Measurements from ENCODE around the gene RFX1. TPM values are rescaled to one million over a fixed set of nuclear protein-coding genes. Genes with fewer than 3 reads are reported as not detected.
A peak's percentile ranks its signal among the peaks of the same experiment; 100 is the strongest.

The RFX1 gene
- total and polyA plus RNA-seq, 9 of the 15 experiments (the other 6 are each of a cell fraction or from before 2014, with no cell fraction given): 0.14 to 19.3 (median 1.2) TPM

GRCh38 chr19:13952154-13952930 is 53.8 kb downstream of the RFX1 start, which contains the start of gene DCAF15 (continued):
- TF ChIP-seq ZBTB40 (IDR thresholded peaks at IDR 0.05) (peak; percentile 82), ZBTB40 (CRISPR knock-in tag; IDR thresholded peaks at IDR 0.05) (no peak), KLF16 (IDR thresholded peaks at IDR 0.05) (peak; percentile 63; the same call in 1 of the 2 replicates), TBP (optimal IDR thresholded peaks at IDR 0.05; ENCODE audit: low read depth, low read length) (peak; percentile 86), MBD2 (IDR thresholded peaks at IDR 0.05; ENCODE audit: borderline replicate concordance, low read depth) (peak; percentile 96), ELF2 (CRISPR knock-in tag; IDR thresholded peaks at IDR 0.05) (peak; percentile 57; the same call in 1 of the 2 replicates), ZNF384 (IDR thresholded peaks at IDR 0.05; ENCODE audit: low read depth, low read length) (no peak), CBX3 (IDR thresholded peaks at IDR 0.05; ENCODE audit: borderline replicate concordance in 1 of 2, low read length in 2 of 2) (no peak), MAZ (CRISPR knock-in tag; conservative IDR thresholded peaks at IDR 0.05 in 1 of 2, IDR thresholded peaks at IDR 0.05 in 1 of 2) (peak; percentile 69 to 88; a peak in 3 of 4 replicates), ZSCAN32 (CRISPR knock-in tag; IDR thresholded peaks at IDR 0.05) (no peak), ETV1 (tag; conservative IDR thresholded peaks at IDR 0.05; ENCODE audit: low read depth) (peak; percentile 93), HCFC1 (IDR thresholded peaks at IDR 0.05; ENCODE audit: low read depth, low read length) (peak; percentile 42), POLR2AphosphoS5 (IDR thresholded peaks at IDR 0.05; ENCODE audit: control insufficient read depth, insufficient read depth, low read depth, low read length) (peak; percentile 77), VEZF1 (CRISPR knock-in tag; IDR thresholded peaks at IDR 0.05) (peak; percentile 97), FOS (IDR thresholded peaks at IDR 0.05; ENCODE audit: extremely low read depth, insufficient read length) (peak; percentile 97)
